ENCODE results near the gene ETFBKMT.

The ETFBKMT gene

DNA sequence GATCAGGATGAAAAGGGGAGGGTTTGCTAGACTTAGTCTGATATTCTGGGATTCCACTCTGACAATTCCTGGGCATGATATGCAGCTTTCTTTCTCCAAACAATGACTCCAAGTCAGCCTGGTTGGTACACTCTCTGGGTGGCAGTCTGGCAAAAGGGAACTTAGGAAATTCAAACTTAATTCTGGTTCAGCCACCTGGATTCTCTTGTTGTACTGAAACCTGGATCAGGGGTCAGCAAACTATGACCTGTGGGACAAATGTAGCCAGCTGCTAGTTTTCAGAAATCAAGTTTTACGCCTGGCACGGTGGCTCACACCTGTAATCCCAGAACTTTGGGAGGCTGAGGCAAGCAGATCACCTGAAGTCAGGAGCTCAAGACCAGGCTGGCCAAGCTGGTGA is 63.1 kb downstream of the ETFBKMT start:
- DNase-seq (ENCODE audit: low read depth), result no peak

All from HS-27A (cell line).